Daoy (cell line): ENCODE data around the gene ATF7. TPM values are rescaled to one million over a fixed set of nuclear protein-coding genes. Genes with fewer than 3 reads are reported as not detected.
"Not testable (repeated sequence)": the region's sequence is repeated elsewhere in the genome, so short reads cannot be mapped to it uniquely, and the experiment has no call there.

Source experiments
- DNase-seq: peaks from one replicate; pipeline ENCODE4 v3.0.0-alpha.2; 2015; ENCODE audit warnings: low read depth
- total RNA-seq: library from RNA; depleted of rRNA; stranded (reverse); fragments of >200 nt; shearing (Covaris generic); gene quantifications from 2 replicates; pipeline ENCODE4 v1.2.3, GENCODE V29; 2014

The ATF7 gene
- total RNA-seq, 1 experiment from 2014 or later = 4.1 TPM

DNA sequence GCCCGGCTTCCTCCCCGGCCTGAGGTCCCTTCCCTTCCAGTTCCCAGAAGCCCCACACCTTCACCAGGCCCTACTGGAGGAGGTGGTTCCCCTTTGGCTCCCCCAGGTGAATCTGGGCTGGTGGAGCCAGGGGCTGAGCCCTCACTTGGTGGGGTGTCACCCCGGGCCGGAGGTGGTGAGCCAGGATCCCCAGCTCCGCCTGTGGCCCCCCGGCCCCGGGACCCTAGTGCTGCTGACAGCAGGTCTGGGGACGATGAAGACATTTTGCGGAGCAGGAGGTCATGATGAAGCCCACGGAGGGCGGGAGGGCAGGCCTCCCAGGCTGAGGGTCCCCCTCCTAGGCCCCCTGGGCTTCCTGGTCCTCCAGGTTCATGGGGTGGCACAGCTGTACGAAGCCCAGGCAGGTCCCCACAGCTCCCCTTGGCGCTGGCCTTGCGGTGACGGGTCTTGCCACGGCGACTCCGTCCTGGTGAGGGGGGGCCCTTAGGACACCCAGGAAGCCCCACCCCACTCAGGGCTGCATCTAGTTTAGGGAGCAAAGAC lies 143.5 kb downstream of the ATF7 start:
- no peak for DNase-seq

DNA sequence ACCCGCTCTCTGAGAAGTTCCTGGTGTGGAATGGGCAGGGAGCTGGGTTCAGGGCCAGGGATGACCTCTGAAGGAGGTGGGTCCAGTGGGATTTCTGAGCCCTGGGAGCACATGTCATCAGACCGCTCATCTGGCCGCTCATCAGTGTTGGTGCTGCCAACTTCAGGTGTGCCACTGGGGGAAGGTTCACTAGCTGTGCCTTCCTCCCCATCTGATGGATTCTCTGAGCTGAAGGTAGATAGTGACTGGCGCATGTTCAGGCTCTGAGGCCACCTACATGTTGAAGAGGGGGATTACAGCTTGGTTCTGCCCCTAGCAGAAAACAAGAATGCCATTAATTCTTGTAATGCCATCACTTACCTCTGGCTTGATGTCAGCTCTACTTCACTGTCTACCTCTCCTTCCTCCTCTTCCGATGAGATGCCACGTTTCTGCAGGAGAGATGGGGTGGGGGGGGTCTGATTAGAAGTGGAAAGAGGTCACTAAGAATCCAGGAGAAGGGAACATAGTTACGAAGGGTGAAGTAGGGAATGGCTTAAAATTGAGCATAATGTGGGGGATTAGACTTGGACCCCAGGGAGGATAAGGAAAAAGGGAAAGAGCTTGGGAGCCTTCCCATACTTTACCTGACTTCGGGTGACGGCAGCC lies 144.1 kb downstream of the ATF7 start:
- peak; percentile 36 for DNase-seq

- not testable (repeated sequence) for DNase-seq
These were observed 144.7 kb downstream of the ATF7 start for GRCh38 chr12:53481458-53481857.

DNA sequence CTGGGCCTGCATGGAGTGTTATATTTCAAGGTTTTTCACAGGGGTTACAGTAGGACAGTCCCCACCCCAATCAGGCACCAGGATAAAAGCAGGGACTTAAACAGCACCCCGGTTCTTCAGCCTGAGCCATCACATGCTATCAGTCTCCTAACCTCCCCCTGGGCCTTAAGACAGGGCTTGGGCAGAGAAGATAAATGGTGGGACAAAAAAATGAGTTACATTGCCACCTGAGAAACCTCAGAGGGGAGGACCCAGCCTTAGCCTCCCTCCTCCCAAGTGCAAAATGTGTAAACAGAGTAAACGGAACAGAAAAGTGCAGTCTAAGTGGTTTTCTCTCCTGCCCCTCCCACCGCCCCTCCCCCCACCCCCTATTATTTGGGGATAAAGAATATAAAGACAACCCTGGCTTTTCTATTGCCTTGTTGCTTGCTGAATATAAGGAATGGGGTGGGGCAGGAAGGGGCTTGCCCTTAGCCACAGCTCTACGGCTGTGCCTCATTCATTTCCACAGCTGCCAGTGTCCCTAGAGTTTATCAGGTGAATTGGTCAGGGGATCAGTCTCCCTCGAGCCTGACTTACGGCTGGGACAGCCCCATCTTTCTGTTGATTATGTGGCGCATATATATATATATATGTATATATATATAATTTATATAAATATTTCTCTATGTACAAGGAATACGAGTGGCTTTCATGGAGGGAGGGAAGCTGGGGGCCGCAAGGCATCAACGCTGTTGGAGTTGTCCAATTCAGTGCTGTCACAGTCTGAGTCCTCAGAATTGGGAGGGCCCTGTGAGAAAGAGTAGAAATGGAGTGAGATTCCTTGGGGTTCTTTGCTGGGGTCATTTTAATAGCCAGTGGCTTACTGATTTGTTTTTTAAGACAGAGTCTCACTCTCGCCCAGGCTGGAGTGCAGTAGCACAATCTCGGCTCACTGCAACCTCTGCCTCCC lies 145.4 kb downstream of the ATF7 start:
- DNase-seq = no peak

GRCh38 chr12:53479331-53479730 lies 146.9 kb downstream of the ATF7 start:
- no peak for DNase-seq

DNA sequence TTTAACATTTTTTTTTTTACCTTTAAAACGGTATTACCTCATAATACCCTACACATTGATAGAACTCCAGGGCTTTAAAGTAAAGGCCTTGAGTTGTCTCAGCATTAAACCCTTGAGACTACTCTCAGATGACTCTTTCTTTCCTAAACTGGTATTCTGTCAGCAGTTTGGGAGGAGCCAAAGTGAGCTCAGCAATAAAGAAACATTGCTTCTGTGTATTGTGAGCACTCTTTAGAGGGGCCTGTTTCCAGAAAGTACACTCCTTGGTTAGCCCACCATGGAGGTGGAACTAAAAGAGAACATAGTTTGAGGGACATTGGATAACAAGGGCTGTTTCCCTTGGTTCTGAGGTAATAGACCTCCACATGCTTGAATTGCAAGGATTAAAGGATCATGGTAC lies 147.3 kb downstream of the ATF7 start:
- no peak for DNase-seq

DNA sequence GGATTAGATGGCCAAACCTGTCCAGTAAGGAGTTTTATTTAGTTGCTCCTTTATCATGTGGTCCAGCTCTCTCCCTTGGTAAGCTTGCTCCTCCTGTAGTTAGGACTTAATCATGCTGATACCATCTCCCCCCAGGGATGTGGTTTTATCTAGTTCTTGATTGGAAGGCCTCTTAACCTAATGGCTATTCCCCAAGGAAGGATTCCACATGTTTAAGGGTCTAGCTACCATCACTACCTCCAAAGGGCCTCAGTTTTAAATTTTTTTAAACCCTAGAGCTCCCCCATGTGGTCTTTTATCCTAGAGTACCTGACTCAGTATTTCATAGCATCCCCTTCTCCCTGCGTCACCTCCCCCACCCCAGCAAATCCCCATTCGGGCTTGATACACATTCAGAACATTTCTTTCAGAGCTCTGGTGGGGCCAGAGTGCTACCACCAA lies 149.4 kb downstream of the ATF7 start:
- no peak for DNase-seq

GRCh38 chr12:53474819-53475218 lies 151.4 kb downstream of the ATF7 start:
- DNase-seq = no peak

DNA sequence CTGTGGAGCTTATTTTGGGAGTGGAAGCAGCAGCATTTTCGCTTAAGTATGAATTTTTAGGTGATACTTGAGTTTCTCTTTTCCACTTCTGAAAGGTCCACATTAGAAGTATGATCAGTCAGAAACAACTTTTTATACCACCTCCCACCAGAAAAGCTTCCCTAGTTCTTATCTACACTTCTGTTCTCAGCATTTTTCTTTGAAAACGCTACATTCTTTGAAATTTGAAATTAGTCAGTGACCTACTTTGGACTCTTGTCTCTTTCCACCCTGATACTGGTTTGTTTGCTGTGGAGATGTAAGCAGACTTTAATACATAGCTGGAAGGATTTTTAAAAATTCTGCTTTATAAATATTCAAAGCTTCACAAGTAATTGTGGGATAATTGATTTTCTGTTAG lies 152.1 kb downstream of the ATF7 start:
- DNase-seq = no peak

DNA sequence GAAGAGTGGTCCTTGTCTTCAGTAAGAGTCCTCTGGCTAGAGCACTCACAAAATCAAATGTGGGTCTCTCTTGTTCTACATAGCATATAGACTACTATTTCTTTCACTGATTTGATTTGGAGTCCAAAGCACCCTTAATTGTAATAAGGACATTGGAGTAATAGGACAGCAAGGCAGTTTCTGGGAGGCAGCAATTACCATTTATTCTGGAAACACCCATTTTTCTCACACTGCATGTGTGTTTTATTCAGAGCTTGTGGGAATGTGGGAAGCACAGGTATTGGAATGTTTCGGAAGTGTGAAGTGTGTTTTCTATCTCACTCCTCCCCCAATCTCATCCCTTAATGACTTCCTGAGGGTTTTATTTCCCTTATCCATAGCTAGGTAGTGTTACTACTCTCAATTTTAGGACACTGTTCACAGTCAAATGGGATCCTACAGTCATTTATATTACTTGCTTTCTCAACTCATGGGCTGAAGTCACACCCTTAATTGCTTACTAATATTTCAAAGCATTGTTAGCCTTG lies 154.1 kb downstream of the ATF7 start:
- no peak for DNase-seq

DNA sequence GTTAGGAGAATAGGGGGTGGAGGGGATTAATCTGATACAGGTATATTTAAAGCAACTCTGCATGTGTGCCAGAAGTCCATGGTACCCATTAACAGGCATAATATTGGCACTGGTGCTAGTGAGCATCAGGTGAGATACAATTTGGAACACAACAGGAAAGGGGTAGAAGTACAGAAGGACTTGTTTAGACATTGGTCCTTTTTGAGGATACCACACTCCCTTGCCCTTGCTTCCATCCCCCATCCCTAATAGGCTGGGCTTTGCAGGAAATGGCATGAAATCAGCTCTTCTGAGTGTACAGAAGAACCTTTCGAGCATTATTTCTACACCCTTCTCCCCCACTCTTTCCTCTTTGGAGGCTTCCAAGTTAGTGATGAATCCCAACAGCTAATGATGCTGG lies 157.9 kb downstream of the ATF7 start:
- no peak for DNase-seq

GRCh38 chr12:53467880-53468279 lies 158.3 kb downstream of the ATF7 start:
- DNase-seq = no peak

DNA sequence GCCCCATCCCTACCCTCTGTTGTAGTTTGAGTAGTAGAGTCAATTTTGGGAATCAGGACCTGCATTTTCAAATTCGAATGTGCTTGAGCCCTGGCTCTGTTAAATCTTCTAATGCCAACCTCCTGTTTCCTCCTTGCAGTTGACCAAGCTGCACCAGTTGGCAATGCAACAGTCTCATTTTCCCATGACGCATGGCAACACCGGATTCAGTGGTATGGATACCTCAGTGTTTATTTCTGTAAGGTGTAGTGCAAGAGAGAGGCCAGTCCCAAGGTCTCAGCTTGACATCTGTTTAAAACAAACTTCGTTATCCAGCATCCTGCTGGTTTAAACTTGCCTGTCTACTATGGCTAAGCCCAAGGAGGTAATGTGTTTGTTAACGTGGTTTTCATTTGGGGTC lies 159.1 kb downstream of the ATF7 start:
- no peak for DNase-seq

GRCh38 chr12:53466640-53467039 lies 159.5 kb downstream of the ATF7 start:
- DNase-seq = no peak

- no peak for DNase-seq
These were observed 160.5 kb downstream of the ATF7 start for GRCh38 chr12:53465679-53466078.

GRCh38 chr12:53464685-53465418 lies 161.3 kb downstream of the ATF7 start:
- DNase-seq = no peak

GRCh38 chr12:53463802-53464560 lies 162.2 kb downstream of the ATF7 start:
- DNase-seq = no peak

DNA sequence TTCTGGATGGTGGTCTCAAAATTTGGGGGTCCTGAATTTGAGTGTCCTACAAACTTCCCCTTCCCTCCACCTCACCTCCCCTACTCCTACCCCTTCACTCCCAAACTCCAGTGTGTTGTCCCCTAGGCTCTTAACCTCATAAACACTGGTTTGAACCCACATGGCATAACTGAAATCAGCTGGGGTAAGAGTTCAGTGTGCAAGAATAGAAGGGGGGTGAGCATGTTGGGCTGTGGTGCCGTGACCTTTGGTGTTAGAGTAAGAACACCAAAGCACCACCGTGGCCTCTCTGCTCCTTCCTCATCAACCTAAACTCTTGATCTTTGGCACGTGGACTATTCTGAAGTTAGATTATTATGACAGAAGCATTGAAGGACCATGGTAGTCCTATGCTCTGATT lies 163.2 kb downstream of the ATF7 start:
- DNase-seq = no peak

DNA sequence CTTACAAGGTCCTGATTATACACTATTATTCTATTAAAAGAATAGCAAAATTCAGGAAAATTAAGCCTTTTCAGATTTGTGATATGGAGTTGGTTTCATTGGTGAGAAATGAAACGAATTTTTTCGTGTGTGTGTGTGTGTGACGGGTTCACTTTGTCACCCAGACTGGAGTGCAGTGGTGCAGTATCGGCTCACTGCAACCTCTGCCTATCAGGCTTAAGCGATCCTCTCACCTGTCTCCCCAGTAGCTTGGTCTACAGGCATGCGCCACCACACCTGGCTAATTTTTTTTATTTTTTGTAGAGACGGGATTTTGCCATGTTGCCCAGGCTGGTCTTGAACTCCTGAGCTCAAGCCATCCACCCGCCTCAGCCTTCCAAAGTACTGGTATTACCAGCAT lies 164.6 kb downstream of the ATF7 start:
- no peak for DNase-seq

DNA sequence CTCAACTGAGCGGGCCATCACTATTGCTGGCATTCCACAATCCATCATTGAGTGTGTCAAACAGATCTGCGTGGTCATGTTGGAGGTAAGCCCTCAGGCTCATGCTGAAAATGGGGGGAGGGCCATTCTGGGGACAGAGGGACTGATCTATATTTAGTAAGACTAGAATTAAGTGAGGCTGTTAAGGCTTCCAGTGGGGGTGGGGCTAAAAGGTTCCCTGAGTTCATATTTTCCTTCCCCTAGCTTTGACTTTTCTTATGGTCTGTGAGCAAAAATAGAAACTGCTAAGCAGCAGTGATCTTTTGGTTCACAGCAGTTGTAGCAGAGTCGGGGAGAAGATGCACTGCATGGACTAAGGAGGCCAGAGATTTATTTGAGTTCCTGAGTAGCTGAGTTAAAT lies 165.1 kb downstream of the ATF7 start:
- DNase-seq = no peak

- DNase-seq = no peak
These were observed 167.1 kb downstream of the ATF7 start for GRCh38 chr12:53459097-53459496.
